ENCODE data around the gene PRICKLE2.

PRICKLE2 gene

GRCh38 chr3:64218329-64218728 lies 6.9 kb downstream of the PRICKLE2 start:
- no peak for DNase-seq

GRCh38 chr3:64216274-64217147 lies 8.8 kb downstream of the PRICKLE2 start:
- no peak for DNase-seq

DNA sequence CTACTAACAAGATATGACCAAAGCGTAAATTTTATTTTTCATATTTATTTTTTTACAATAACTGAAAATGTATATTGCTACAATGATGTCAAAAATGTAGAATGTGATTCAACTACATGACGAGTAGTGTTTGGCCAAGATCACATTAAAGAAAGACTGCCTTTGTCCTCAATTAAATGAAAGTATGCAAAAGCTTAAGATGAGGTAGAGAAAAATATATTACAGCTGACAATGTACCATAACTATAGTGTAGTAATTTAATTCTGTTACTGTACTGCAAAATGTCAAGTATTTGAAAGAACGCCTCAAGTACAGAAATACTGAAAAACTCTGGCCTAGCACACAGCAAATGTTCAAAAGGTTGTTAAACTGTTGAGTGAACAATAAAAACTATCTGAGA lies 9.7 kb downstream of the PRICKLE2 start:
- DNase-seq: no peak

GRCh38 chr3:64215103-64215502 lies 10.2 kb downstream of the PRICKLE2 start:
- no peak for DNase-seq

GRCh38 chr3:64214381-64215018 lies 10.8 kb downstream of the PRICKLE2 start:
- no peak for DNase-seq

DNA sequence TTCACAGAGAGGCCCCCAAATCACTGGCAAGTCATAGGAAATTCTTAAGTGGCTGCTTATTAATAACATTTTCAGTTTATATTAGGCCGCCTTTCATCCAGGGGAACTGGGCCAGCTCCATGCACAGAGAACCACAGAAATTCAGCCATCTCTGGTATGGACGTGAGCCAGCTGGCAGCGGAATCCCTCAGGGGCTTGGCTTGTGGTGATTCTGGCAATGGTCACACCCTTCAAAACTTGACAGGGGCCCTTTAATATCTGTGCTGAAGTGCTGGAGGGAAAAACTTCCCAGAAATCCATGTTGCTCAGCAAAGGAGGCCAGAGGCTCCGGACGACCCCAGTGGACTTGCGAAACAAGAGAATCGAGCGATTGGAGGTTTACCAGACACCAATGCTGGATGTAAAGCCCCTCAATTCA lies 11.3 kb downstream of the PRICKLE2 start:
- DNase-seq: no peak

DNA sequence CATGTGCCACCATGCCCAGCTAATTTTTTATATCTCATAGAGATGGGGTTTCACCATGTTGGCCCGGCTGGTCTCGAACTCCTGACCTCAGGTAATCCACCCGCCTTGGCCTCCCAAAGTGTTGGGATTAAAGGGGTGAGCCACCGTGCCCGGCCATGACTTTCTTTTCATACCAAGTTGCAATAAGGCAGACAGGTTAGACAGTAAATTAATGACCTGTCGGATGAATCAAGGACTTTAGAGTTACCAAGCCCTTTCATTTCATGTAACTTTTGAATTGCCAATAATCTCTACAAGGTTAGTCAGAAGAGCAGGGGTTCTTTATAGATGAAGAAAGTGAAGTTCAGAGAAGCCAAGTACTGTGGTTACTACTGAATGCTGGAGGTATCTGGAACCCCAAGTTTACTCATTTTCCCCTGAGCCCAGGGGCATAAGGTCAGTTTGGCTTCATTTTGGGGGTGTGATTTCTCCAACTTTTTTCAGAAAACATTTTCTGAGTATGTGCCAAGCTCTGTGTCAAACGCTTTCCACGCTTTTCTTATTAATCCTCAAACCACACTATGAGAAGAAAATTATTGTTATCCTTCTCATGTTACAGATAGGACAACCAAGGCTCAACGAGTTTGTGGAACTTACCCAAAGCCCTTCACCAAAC lies 11.9 kb downstream of the PRICKLE2 start:
- DNase-seq: no peak

GRCh38 chr3:64209866-64210621 lies 15.2 kb downstream of the PRICKLE2 start:
- DNase-seq: no peak

DNA sequence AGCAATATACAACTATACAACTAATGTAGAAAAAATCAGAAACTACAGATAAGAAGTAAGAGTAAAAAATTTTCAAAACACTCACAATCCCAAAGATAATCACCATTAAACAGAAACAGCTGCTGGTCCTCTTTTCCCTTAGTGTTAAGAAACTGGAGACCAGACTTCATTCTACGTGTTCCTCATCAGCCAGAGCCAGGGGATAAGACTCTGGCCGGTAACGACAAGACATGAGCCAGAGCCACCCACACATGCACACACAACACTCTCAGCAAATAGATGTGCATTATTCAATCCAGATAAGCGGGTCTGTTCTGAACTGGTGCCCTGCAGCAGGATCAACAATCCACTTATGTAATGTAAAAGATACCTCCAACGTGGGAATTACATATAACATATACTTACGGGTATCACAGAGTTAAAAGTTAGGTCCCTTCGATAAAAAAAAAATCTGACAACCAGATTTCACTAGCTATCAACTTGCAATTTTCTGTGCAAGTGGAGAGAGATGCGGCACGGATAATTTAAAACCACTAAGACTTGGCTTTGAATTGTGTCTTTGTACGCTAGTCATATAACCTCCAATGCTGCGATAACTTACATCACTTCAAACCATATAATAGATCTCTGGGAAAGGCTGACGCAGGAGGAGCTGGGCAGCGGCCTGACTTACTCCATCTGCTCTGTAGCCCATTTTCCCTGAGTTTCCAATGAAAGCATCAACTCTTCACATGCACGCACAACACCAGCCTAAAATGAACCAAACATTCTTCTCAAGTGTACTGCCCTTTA lies 17.8 kb downstream of the PRICKLE2 start:
- DNase-seq: no peak

DNA sequence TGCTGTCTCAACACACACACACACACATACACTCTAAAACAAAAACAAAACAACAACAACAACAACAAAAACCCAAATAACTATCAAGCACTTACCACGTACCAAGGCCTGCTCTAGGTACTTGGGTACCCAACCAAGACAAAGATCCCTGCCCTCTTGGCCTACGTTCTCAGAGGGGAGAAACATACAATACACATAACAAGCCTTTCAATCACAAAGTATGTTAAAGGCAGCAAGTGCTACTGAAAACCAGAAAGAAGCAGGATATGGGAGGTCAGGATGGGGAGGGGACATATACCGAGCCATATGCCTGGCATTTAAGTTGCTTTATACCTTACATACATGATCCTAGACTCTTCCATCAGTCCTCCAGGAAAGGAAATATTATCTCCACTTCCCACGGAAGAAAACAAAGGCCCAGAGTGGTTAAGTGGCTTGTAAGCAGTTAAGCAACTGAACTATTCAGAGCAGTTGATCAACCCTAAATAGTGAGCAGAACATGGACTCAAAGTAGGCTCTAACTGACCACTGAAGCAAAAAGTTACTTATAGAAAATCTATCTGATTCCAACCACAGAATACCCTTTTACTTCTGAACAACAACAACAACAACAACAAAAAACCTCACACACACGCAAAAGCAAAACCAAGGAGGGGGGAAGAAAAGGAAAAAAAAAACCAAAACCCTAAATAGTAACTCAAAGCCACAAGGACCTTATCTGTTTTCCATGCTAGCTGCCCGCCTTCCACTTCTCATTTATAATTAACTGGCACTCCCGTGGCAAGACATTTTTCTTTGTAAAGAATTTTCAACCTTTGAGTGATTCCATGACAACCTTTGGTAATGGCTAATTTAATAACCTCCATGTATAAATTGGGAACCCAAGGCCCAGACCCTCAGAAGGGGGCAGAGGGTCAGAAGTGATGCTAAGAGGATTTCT lies 21.0 kb downstream of the PRICKLE2 start:
- DNase-seq: no peak

DNA sequence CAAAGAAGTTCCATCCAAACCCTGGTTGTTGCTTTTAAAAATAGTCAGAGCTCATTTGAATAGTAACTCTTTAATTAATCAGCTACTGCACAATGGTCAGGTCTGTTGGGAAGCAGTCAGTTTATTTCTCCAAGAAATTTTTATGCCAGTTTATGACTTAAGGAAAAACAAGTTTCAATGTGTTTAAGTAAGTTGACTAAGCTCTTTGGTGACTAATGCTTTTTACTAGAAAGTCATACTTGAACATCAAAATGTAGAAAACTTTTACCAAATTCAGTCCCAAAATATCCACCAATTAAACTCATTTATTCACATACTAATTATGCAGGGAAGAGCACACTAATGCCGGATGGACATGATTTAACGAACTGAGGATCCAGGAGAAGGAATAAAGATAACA lies 22.1 kb downstream of the PRICKLE2 start:
- DNase-seq: no peak

GRCh38 chr3:64199932-64200331 lies 25.3 kb downstream of the PRICKLE2 start:
- no peak for DNase-seq

- no peak for DNase-seq
These were observed 28.9 kb downstream of the PRICKLE2 start for GRCh38 chr3:64196236-64196929.

DNA sequence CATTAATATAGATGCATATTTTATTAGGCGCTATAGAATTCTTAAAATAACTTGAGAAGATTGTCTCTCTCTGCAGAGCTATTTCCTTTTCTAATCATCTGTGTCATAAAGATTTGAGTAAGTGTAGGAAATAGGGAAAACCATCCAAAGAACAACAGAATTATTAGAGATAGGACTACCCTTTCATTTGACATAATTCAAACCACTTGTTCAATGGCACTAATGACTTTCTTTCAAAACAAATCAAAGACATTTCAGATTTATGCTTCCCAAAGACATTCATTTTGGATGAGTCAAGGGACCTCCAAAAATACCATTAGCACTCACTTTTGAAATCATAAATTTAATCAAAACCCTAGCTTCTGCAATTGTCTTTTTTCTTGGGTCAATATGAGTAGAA lies 29.5 kb downstream of the PRICKLE2 start:
- no peak for DNase-seq

GRCh38 chr3:64191822-64192221 lies 33.4 kb downstream of the PRICKLE2 start:
- DNase-seq: no peak

DNA sequence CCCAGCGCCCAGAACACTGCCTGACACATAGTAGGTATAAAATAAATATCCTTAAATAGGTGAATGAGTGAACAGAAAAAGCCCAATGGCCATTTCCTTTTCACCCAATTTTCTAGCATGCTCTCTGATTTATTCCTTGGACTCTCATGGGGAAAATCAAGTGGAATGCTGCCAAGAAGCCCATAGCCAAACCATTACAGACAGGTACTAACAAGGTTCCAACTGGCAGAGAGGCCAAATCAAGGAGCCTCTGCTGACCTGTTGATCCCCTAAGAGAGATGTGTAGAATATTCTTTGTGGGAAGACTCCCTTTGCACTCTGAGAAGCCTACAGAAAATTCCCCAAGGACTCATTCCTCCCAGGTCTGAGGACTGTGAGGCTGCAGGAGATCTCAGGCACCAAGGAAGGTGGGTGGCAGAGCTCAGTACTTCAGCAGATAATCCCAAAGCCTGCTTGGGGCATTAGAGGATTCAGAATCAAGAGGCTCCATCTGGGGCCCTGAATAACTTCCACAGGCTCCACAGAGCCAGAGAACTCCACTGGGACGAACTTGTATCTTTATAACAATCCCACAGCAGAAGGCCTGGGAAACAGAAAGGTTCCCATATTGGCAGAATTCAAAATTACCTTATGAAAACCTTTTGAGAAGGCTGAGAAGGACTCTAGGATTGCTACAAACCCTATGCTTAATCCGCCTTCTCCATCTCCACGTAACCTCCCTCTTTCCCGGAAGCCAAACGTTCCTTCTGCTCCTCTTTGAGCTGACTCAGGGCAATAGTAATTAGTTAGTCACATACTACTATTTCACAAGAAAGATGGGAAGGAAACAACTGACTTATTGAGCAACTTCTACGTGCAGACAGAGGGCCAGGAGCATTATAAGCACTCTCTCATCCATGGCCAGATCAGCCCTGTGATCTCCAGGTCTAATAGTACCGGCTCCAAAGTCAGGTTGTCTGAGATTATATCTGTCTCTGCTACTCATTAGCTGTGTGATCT lies 34.5 kb downstream of the PRICKLE2 start:
- no peak for DNase-seq

GRCh38 chr3:64188810-64189560 lies 36.3 kb downstream of the PRICKLE2 start:
- no peak for DNase-seq
